ENCODE results near the gene SLC25A39. TPM values are rescaled to one million over a fixed set of nuclear protein-coding genes. Genes with fewer than 3 reads are reported as not detected.

The SLC25A39 gene
- total and polyA plus RNA-seq, 2 of the 4 experiments (the other 2 are of a cell fraction): 49.1 to 99.7 TPM

DNA sequence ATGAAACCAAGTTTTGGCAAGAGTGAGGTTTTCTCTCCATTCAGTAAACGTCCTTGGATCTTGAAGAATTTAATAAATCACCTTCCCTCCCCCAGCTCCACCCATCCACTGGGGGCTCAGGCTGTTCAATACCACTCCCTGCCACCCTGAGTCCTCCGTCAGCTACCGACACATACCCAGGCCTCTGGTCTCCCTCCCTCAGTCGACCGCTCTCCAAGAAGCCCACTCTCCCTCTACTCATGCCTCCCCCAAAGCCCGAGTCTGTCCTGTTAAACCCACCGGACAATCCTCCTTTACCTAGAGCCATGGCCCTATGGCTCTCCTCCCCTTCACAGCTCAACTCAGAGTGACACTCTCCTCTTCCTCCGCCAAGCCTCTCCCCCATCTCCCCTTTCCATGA, 37.0 kb downstream of the SLC25A39 start:
- CTCF ChIA-PET: no interaction called here
- dilution Hi-C loops (cut with HindIII; ENCODE audit: low sequenced_read_pairs, unreplicated experiment): no loop called here
- ATAC-seq (ENCODE audit: low read depth): no peak

More for the DNA sequence above, 37.0 kb downstream of the SLC25A39 start:
- Histone ChIP-seq H4K8ac (ENCODE audit: low read depth in 2 of 2, low read length in 2 of 2) (no peak overlapping the region), H3K56ac (ENCODE audit: extremely low read depth, insufficient read depth, low read length) (no peak overlapping the region), H2AFZ (replicated peaks; ENCODE audit: low read length, poor library complexity) (no peak overlapping the region), H2BK120ac (ENCODE audit: low read depth, low read length) (no peak overlapping the region), H2AK5ac (ENCODE audit: low read depth, low read length) (no peak overlapping the region), H3K9me3 (ENCODE audit: control insufficient read depth, insufficient read depth, low read length) (no peaks in the 10 kb centered on the region), H2BK15ac (ENCODE audit: low read depth, low read length) (no peak overlapping the region), H3K27ac (ENCODE audit: insufficient read depth, low read length) (no peak overlapping the region), H3K36me3 (ENCODE audit: control insufficient read depth, insufficient read depth, low read length) (no peaks in the 10 kb centered on the region), H3K4me2 (ENCODE audit: low read depth, low read length) (no peak overlapping the region), H2BK5ac (ENCODE audit: low read depth, low read length, poor library complexity, severe bottlenecking) (no peak overlapping the region), H3K4ac (ENCODE audit: low read depth, low read length) (no peak overlapping the region), H3K27me3 (ENCODE audit: control insufficient read depth, insufficient read depth, low read length) (peaks cover 19% of the 10 kb centered on the region), H3K23ac (ENCODE audit: low read depth, low read length) (no peak overlapping the region), H3K9ac (ENCODE audit: low read depth, low read length) (no peak overlapping the region), H3K14ac (replicated peaks; ENCODE audit: low read depth, low read length) (no peak overlapping the region), H3K4me3 (ENCODE audit: insufficient read depth, low read depth, low read length) (no peak overlapping the region), H4K91ac (ENCODE audit: insufficient read depth, low read depth, low read length) (no peak overlapping the region), H2AK9ac (replicated peaks; ENCODE audit: low read depth, low read length, poor library complexity) (no peak overlapping the region), H4K5ac (ENCODE audit: low read depth, low read length) (no peak overlapping the region), H3K9me1 (ENCODE audit: insufficient read depth, low read length) (no peaks in the 10 kb centered on the region), H3K4me1 (ENCODE audit: control insufficient read depth, insufficient read depth, low read length) (no peaks in the 10 kb centered on the region), H4K20me1 (ENCODE audit: insufficient read depth, low read length) (no peaks in the 10 kb centered on the region), H3K79me1 (ENCODE audit: low read depth in 1 of 2, low read length in 2 of 2) (no peaks in the 10 kb centered on the region), H2BK20ac (ENCODE audit: low read depth, low read length) (no peak overlapping the region), H3K18ac (ENCODE audit: low read depth, low read length) (no peak overlapping the region)
- TF ChIP-seq POLR2A (IDR thresholded peaks at IDR 0.05; ENCODE audit: low read depth, low read length) (no peak), MAZ (IDR thresholded peaks at IDR 0.05; ENCODE audit: borderline replicate concordance, low read depth, low read length) (no peak), FOS (IDR thresholded peaks at IDR 0.05; ENCODE audit: low read depth, low read length) (no peak), SMC3 (IDR thresholded peaks at IDR 0.05; ENCODE audit: low read depth, low read length) (no peak), MAFK (IDR thresholded peaks at IDR 0.05; ENCODE audit: low read depth, low read length) (no peak), RAD21 (IDR thresholded peaks at IDR 0.05; ENCODE audit: low read length) (no peak), CHD1 (IDR thresholded peaks at IDR 0.05; ENCODE audit: low read depth, low read length) (no peak)
- TF ChIP-seq, protein P1, sequence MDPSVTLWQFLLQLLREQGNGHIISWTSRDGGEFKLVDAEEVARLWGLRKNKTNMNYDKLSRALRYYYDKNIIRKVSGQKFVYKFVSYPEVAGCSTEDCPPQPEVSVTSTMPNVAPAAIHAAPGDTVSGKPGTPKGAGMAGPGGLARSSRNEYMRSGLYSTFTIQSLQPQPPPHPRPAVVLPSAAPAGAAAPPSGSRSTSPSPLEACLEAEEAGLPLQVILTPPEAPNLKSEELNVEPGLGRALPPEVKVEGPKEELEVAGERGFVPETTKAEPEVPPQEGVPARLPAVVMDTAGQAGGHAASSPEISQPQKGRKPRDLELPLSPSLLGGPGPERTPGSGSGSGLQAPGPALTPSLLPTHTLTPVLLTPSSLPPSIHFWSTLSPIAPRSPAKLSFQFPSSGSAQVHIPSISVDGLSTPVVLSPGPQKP (IDR thresholded peaks at IDR 0.05; ENCODE audit: borderline replicate concordance, low read depth, low read length): no peak
- TF ChIP-seq, protein P2, sequence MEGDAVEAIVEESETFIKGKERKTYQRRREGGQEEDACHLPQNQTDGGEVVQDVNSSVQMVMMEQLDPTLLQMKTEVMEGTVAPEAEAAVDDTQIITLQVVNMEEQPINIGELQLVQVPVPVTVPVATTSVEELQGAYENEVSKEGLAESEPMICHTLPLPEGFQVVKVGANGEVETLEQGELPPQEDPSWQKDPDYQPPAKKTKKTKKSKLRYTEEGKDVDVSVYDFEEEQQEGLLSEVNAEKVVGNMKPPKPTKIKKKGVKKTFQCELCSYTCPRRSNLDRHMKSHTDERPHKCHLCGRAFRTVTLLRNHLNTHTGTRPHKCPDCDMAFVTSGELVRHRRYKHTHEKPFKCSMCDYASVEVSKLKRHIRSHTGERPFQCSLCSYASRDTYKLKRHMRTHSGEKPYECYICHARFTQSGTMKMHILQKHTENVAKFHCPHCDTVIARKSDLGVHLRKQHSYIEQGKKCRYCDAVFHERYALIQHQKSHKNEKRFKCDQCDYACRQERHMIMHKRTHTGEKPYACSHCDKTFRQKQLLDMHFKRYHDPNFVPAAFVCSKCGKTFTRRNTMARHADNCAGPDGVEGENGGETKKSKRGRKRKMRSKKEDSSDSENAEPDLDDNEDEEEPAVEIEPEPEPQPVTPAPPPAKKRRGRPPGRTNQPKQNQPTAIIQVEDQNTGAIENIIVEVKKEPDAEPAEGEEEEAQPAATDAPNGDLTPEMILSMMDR (conservative IDR thresholded peaks at IDR 0.05; ENCODE audit: low read depth, low read length): no peak
- WGBS, 2 experiments (ENCODE audit: extremely low coverage in 2 of 2, insufficient read length in 1 of 2): 50% methylated on average over 6 of the region's 8 CpGs; no CpG with 5 or more reads in 1 of the 2 experiments
- no peak for DNase-seq
- intact Hi-C loops (cut with micrococcal nuclease): no loop called here
- no TSS peak for BruUV-seq (replicated peaks)
- POLR2A ChIA-PET (ENCODE audit: unreplicated experiment): no interaction called here
- in situ Hi-C loops (cut with MboI; ENCODE audit: low sequenced_read_pairs): no loop called here

Measured in IMR-90 (cell line).